Mesenchymal stem cell (in vitro differentiated cells and primary cell): ENCODE measurements around the gene PKIB.

Experiments used
- DNase-seq: peaks from one replicate; pipeline ENCODE4 v3.0.0-alpha.2; 2013
- H2AFZ ChIP-seq: one replicate; pipeline ENCODE4 v1.6.1; 2013; ENCODE audit warnings: low read depth, mild to moderate bottlenecking, control low read depth, inconsistent platforms, low read length, moderate library complexity
- H2AK5ac ChIP-seq: 2 replicates; pipeline ENCODE4 v1.6.1; 2013; ENCODE audit warnings: low read length, moderate library complexity, mild to moderate bottlenecking, inconsistent platforms; ENCODE audit not compliant: severe bottlenecking
- H2BK120ac ChIP-seq: one replicate; pipeline ENCODE4 v1.6.1; 2013; ENCODE audit warnings: low read depth, mild to moderate bottlenecking, inconsistent platforms, low read length, moderate library complexity
- H2BK12ac ChIP-seq, 2 experiments: one replicate each; pipeline ENCODE4 v1.6.1; 2013; ENCODE audit warnings: inconsistent platforms in 2 of 2, low read length in 2 of 2, mild to moderate bottlenecking in 2 of 2, moderate library complexity in 2 of 2, control low read depth in 1 of 2
- H2BK15ac ChIP-seq: one replicate; pipeline ENCODE4 v1.6.1; 2013; ENCODE audit warnings: mild to moderate bottlenecking, low read depth, inconsistent platforms; ENCODE audit not compliant: poor library complexity, severe bottlenecking
- H2BK5ac ChIP-seq: 2 replicates; pipeline ENCODE4 v1.6.1; 2013; ENCODE audit warnings: low read depth, mild to moderate bottlenecking, low read length, control low read depth, inconsistent platforms; ENCODE audit not compliant: poor library complexity, severe bottlenecking
- H3K14ac ChIP-seq, 2 experiments: one replicate each; pipeline ENCODE4 v1.6.1; 2013; ENCODE audit warnings: inconsistent platforms in 2 of 2, low read length in 2 of 2, control low read depth in 1 of 2, mild to moderate bottlenecking in 1 of 2, moderate library complexity in 1 of 2
- H3K18ac ChIP-seq, 2 experiments: one replicate each; pipeline ENCODE4 v1.6.1; 2013; ENCODE audit warnings: inconsistent platforms in 2 of 2, low read length in 2 of 2, control low read depth in 1 of 2, low read depth in 1 of 2, mild to moderate bottlenecking in 1 of 2
- H3K23ac ChIP-seq, 2 experiments: one replicate each; pipeline ENCODE4 v1.6.1; 2013; ENCODE audit warnings: inconsistent platforms in 2 of 2, low read length in 2 of 2, mild to moderate bottlenecking in 2 of 2, moderate library complexity in 2 of 2, control low read depth in 1 of 2
- H3K27ac ChIP-seq: 2 replicates; pipeline ENCODE4 v1.5.1; 2013; ENCODE audit warnings: mild to moderate bottlenecking, moderate library complexity, low read length, control low read depth, inconsistent platforms; ENCODE audit not compliant: poor library complexity, severe bottlenecking
- H3K27me3 ChIP-seq, 2 experiments: 2 replicates each; pipeline versions ENCODE4 v1.6.1 to v1.7.0; 2013; ENCODE audit warnings: low read length in 2 of 2, mild to moderate bottlenecking in 2 of 2, moderate library complexity in 2 of 2, control low read depth in 1 of 2, inconsistent platforms in 1 of 2; ENCODE audit not compliant: control insufficient read depth in 1 of 2, insufficient read depth in 1 of 2
- H3K36me3 ChIP-seq, 2 experiments: 2 replicates each; pipeline versions ENCODE4 v1.6.1 to v1.7.0; 2013; ENCODE audit warnings: low read length in 2 of 2, control low read depth in 1 of 2, inconsistent platforms in 1 of 2, low read depth in 1 of 2, mild to moderate bottlenecking in 1 of 2; ENCODE audit not compliant: insufficient read depth in 2 of 2, control insufficient read depth in 1 of 2
- H3K4ac ChIP-seq, 2 experiments: one replicate each; pipeline ENCODE4 v1.6.1; 2013; ENCODE audit warnings: inconsistent platforms in 2 of 2, low read length in 2 of 2, mild to moderate bottlenecking in 2 of 2, moderate library complexity in 2 of 2, control low read depth in 1 of 2, low read depth in 1 of 2
- H3K4me1 ChIP-seq: 2 replicates; pipeline ENCODE4 v1.6.1; 2013; ENCODE audit warnings: low read depth, low read length, control low read depth; ENCODE audit not compliant: control insufficient read depth, insufficient read depth
- H3K4me2 ChIP-seq: 2 replicates; pipeline ENCODE4 v1.6.1; 2013; ENCODE audit warnings: low read length, mild to moderate bottlenecking, inconsistent platforms; ENCODE audit not compliant: poor library complexity, severe bottlenecking
- H3K4me3 ChIP-seq, 2 experiments: 2 replicates each; pipeline versions ENCODE4 v1.5.1 to v1.7.0; 2013; ENCODE audit warnings: low read length in 2 of 2, mild to moderate bottlenecking in 2 of 2, control low read depth in 1 of 2, low read depth in 1 of 2; ENCODE audit not compliant: insufficient read depth in 1 of 2
- H3K79me1 ChIP-seq: replicated peaks from 2 replicates; pipeline ENCODE4 v1.6.1; 2013; ENCODE audit warnings: mild to moderate bottlenecking, control low read depth, low read length, inconsistent platforms; ENCODE audit not compliant: poor library complexity, severe bottlenecking
- H3K9ac ChIP-seq: 2 replicates; pipeline ENCODE4 v1.7.0; 2013; ENCODE audit warnings: mild to moderate bottlenecking, low read length, moderate library complexity
- H3K9me3 ChIP-seq: 2 replicates; pipeline ENCODE4 v1.7.0; 2013; ENCODE audit warnings: mild to moderate bottlenecking, low read length; ENCODE audit not compliant: control insufficient read depth
- H4K8ac ChIP-seq: one replicate; pipeline ENCODE4 v1.6.1; 2013; ENCODE audit warnings: inconsistent platforms, mild to moderate bottlenecking, low read length, moderate library complexity
- H4K91ac ChIP-seq: one replicate; pipeline ENCODE4 v1.6.1; 2013; ENCODE audit warnings: mild to moderate bottlenecking, low read length, inconsistent platforms
- WGBS: methylation state at CpG from one replicate; pipeline ENCODE4 v1.1.7; 2013; ENCODE audit warnings: mixed read lengths; 5-methylcytosine and 5-hydroxymethylcytosine counted together

The PKIB gene

GRCh38 chr6:122612838-122613237 is 2.6 kb downstream of the PKIB start:
- no CpG with 5 or more reads among the region's 3 CpGs for WGBS
- peaks cover 7% of the 10 kb centered on the region for H3K79me1 ChIP-seq

DNA sequence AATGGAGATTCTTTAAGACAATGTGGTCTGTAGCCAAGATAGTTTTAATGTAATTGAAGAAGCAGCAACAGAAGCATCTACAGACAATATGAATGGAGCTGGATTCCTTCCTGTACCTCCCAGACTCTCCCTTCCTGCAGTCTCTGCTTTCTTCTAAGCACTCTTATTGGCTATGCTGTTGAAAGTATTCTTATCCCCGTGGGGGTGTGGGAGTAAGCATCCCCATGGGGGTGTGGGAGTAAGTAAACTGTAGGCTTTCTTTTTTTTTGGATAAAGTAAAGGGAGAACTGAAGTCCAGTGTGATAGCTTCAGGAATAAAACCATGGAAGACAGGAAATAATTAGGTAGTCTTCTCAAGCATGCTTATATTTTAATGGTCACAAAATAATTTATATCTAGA is 4.1 kb downstream of the PKIB start:
- no peak for DNase-seq
- H3K9ac ChIP-seq = no peak overlapping the region
- peaks cover 1% of the 10 kb centered on the region for H3K4me1 ChIP-seq
- 43% methylated on average over 1 of the region's 1 CpG for WGBS
- H3K18ac ChIP-seq = no peak overlapping the region
- no peak overlapping the region for H2BK15ac ChIP-seq
- no peak overlapping the region for H3K23ac ChIP-seq
- H3K14ac ChIP-seq = no peak overlapping the region
- H2AFZ ChIP-seq = no peak overlapping the region
- H3K9me3 ChIP-seq = peaks cover 6% of the 10 kb centered on the region
- H3K4me2 ChIP-seq = no peak overlapping the region
- H3K4ac ChIP-seq = no peak overlapping the region
- peaks cover 0 to 14% of the 10 kb centered on the region in 2 experiments for H3K27me3 ChIP-seq
- H3K79me1 ChIP-seq = peaks cover 7% of the 10 kb centered on the region
- no peak overlapping the region for H2BK12ac ChIP-seq
- H3K4me3 ChIP-seq = no peak overlapping the region
- H3K27ac ChIP-seq = no peak overlapping the region
- H3K36me3 ChIP-seq = no peaks in the 10 kb centered on the region
- no peak overlapping the region for H4K8ac ChIP-seq
- no peak overlapping the region for H2BK5ac ChIP-seq
- H2AK5ac ChIP-seq = no peak overlapping the region
- no peak overlapping the region for H4K91ac ChIP-seq
- H2BK120ac ChIP-seq = no peak overlapping the region

More at GRCh38 chr6:122612838-122613237, 2.6 kb downstream of the PKIB start:
- H2AFZ ChIP-seq = no peak overlapping the region
- H3K36me3 ChIP-seq = no peaks in the 10 kb centered on the region
- no peak for DNase-seq
- H2AK5ac ChIP-seq = no peak overlapping the region
- no peak overlapping the region for H3K18ac ChIP-seq
- no peak overlapping the region for H2BK15ac ChIP-seq
- H3K4me1 ChIP-seq = peaks cover 1% of the 10 kb centered on the region
- peaks cover 6% of the 10 kb centered on the region for H3K9me3 ChIP-seq
- no peak overlapping the region for H3K23ac ChIP-seq
- H3K4me2 ChIP-seq = no peak overlapping the region
- H2BK5ac ChIP-seq = no peak overlapping the region
- no peak overlapping the region for H4K8ac ChIP-seq
- peaks cover 0 to 14% of the 10 kb centered on the region in 2 experiments for H3K27me3 ChIP-seq
- no peak overlapping the region for H3K14ac ChIP-seq
- H2BK12ac ChIP-seq = no peak overlapping the region
- no peak overlapping the region for H3K4ac ChIP-seq
- H3K9ac ChIP-seq = no peak overlapping the region
- no peak overlapping the region for H3K27ac ChIP-seq
- no peak overlapping the region for H2BK120ac ChIP-seq
- no peak overlapping the region for H3K4me3 ChIP-seq
- no peak overlapping the region for H4K91ac ChIP-seq

DNA sequence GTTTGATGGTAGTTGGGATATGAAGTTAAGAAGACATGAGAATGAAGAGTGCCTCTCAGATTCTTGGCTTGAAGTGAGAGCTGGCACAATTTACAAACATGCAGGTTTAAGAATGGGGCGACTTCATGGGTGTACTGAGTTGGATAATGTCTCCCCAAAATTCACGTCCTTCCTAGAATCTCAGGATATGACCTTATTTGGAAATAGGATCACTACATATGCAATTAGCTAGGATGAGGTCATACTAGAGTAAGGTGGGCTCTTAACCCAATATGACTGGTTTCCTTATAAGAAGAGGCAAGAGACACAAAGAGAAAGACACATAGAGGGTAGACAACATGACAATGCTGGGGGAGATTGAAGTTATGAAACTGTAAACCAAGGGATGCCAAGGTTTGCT is 5.2 kb downstream of the PKIB start:
- H3K4me2 ChIP-seq = no peak overlapping the region
- H2BK5ac ChIP-seq = no peak overlapping the region
- no peak overlapping the region for H2AK5ac ChIP-seq
- peaks cover 6% of the 10 kb centered on the region for H3K9me3 ChIP-seq
- peaks cover 0 to 14% of the 10 kb centered on the region in 2 experiments for H3K27me3 ChIP-seq
- H3K79me1 ChIP-seq = peaks cover 8% of the 10 kb centered on the region
- H3K27ac ChIP-seq = no peak overlapping the region
- H3K4me3 ChIP-seq = no peak overlapping the region
- H3K18ac ChIP-seq = no peak overlapping the region
- WGBS = 97% methylated on average over 2 of the region's 2 CpGs
- H3K4ac ChIP-seq = no peak overlapping the region
- H2BK15ac ChIP-seq = no peak overlapping the region
- no peak overlapping the region for H2BK120ac ChIP-seq
- H4K8ac ChIP-seq = no peak overlapping the region
- peaks cover 2% of the 10 kb centered on the region for H3K4me1 ChIP-seq
- H3K36me3 ChIP-seq = no peaks in the 10 kb centered on the region
- H4K91ac ChIP-seq = no peak overlapping the region
- H3K23ac ChIP-seq = no peak overlapping the region
- H2BK12ac ChIP-seq = no peak overlapping the region
- no peak for DNase-seq
- no peak overlapping the region for H3K9ac ChIP-seq
- H2AFZ ChIP-seq = no peak overlapping the region
- no peak overlapping the region for H3K14ac ChIP-seq

- no peak overlapping the region for H3K18ac ChIP-seq
- no peaks in the 10 kb centered on the region for H3K36me3 ChIP-seq
- H4K8ac ChIP-seq = no peak overlapping the region
- H3K4me1 ChIP-seq = peaks cover 2% of the 10 kb centered on the region
- no peak overlapping the region for H3K4ac ChIP-seq
- no peak overlapping the region for H2BK120ac ChIP-seq
- DNase-seq = no peak
- no peak overlapping the region for H2BK5ac ChIP-seq
- WGBS = 88% methylated on average over 2 of the region's 3 CpGs
- H3K27me3 ChIP-seq = no peaks in the 10 kb centered on the region
- peaks cover 5% of the 10 kb centered on the region for H3K79me1 ChIP-seq
- H3K4me2 ChIP-seq = no peak overlapping the region
- no peak overlapping the region for H2AFZ ChIP-seq
- no peak overlapping the region for H3K9ac ChIP-seq
- no peak overlapping the region for H3K4me3 ChIP-seq
- H3K23ac ChIP-seq = no peak overlapping the region
- H2BK15ac ChIP-seq = no peak overlapping the region
- H2BK12ac ChIP-seq = no peak overlapping the region
- no peak overlapping the region for H3K14ac ChIP-seq
- no peak overlapping the region for H2AK5ac ChIP-seq
- H4K91ac ChIP-seq = no peak overlapping the region
- peaks cover 6% of the 10 kb centered on the region for H3K9me3 ChIP-seq
- H3K27ac ChIP-seq = no peak overlapping the region
Observed at GRCh38 chr6:122616877-122617276, 6.7 kb downstream of the PKIB start.
